SK-N-SH treated with all-trans-retinoic acid at 6 μM for 48 hours (cell line): Measurements from ENCODE around the gene SEMA3F.
A peak's percentile ranks its signal among the peaks of the same experiment; 100 is the strongest.

Experiments used
- ATAC-seq: fragments of 200-7000 bp; cut with Tn5 transposase; 3 replicates; pipeline ENCODE4 v1.9.1; 2020; ENCODE audit warnings: mild to moderate bottlenecking, moderate library complexity
- ARNTL ChIP-seq: fragments of 450-650 bp; formaldehyde crosslinking; IDR thresholded peaks from 2 replicates; pipeline ENCODE4 v1.5.0; 2020; ENCODE audit warnings: low read depth, mild to moderate bottlenecking, moderate library complexity, borderline replicate concordance
- CSDC2 ChIP-seq: fragments of 250-450 bp; sonication (Bioruptor Pico); IDR thresholded peaks from 2 replicates; pipeline ENCODE4 v1.5.0; 2020; ENCODE audit warnings: mild to moderate bottlenecking, moderate library complexity
- ESRRG ChIP-seq: fragments of 250-450 bp; sonication (Bioruptor Pico); IDR thresholded peaks from 2 replicates; pipeline ENCODE4 v1.6.1; 2021; ENCODE audit warnings: mild to moderate bottlenecking
- GLIS3 ChIP-seq: fragments of 250-450 bp; sonication (Bioruptor Pico); IDR thresholded peaks from 2 replicates; pipeline ENCODE4 v1.5.0; 2020; ENCODE audit warnings: mild to moderate bottlenecking, moderate library complexity
- ISL1 ChIP-seq: fragments of 250-450 bp; sonication (Bioruptor Pico); IDR thresholded peaks from 2 replicates; pipeline ENCODE4 v2.1.2; 2022; ENCODE audit warnings: mild to moderate bottlenecking, moderate library complexity
- OSR1 ChIP-seq: fragments of 250-450 bp; sonication (Bioruptor Pico); IDR thresholded peaks from 2 replicates; pipeline ENCODE4 v1.8.0; 2022; ENCODE audit warnings: moderate library complexity, mild to moderate bottlenecking, inconsistent platforms
- PPARA ChIP-seq: fragments of 250-450 bp; sonication (Bioruptor Pico); IDR thresholded peaks from 2 replicates; pipeline ENCODE4 v1.5.0; 2020; ENCODE audit warnings: mild to moderate bottlenecking, borderline replicate concordance
- RARB ChIP-seq: fragments of 250-450 bp; sonication (Bioruptor Pico); IDR thresholded peaks from 2 replicates; pipeline ENCODE4 v1.8.0; 2021; ENCODE audit warnings: mild to moderate bottlenecking, moderate library complexity
- SNAI2 ChIP-seq: fragments of 250-450 bp; sonication (Bioruptor Pico); IDR thresholded peaks from 2 replicates; pipeline ENCODE4 v1.5.0; 2020; ENCODE audit warnings: mild to moderate bottlenecking, moderate library complexity
- TCF4 ChIP-seq: fragments of 250-450 bp; sonication (Bioruptor Pico); IDR thresholded peaks from 2 replicates; pipeline ENCODE4 v1.8.0; 2021; ENCODE audit warnings: mild to moderate bottlenecking, moderate library complexity, borderline replicate concordance
- TOX ChIP-seq: fragments of 250-450 bp; sonication (Bioruptor Pico); IDR thresholded peaks from 2 replicates; pipeline ENCODE4 v1.8.0; 2021; ENCODE audit warnings: mild to moderate bottlenecking, moderate library complexity, borderline replicate concordance
- ZC3H10 ChIP-seq: fragments of 250-450 bp; sonication (Bioruptor Pico); IDR thresholded peaks from 2 replicates; pipeline ENCODE4 v1.5.1; 2021; ENCODE audit warnings: mild to moderate bottlenecking, moderate library complexity
- ZFP3 ChIP-seq: fragments of 250-450 bp; sonication (Bioruptor Pico); IDR thresholded peaks from 2 replicates; pipeline ENCODE4 v1.5.0; 2020; ENCODE audit warnings: mild to moderate bottlenecking, moderate library complexity
- ZFP30 ChIP-seq: fragments of 450-650 bp; formaldehyde crosslinking; IDR thresholded peaks from 2 replicates; pipeline ENCODE4 v1.5.0; 2022; ENCODE audit warnings: mild to moderate bottlenecking, moderate library complexity
- ZNF565 ChIP-seq: fragments of 450-650 bp; formaldehyde crosslinking; conservative IDR thresholded peaks from 2 replicates; pipeline ENCODE4 v1.5.0; 2020; ENCODE audit warnings: low read depth, mild to moderate bottlenecking, moderate library complexity
- ZNF70 ChIP-seq: fragments of 450-650 bp; formaldehyde crosslinking; IDR thresholded peaks from 2 replicates; pipeline ENCODE4 v1.5.0; 2020; ENCODE audit warnings: mild to moderate bottlenecking, moderate library complexity
- ZNF8 ChIP-seq: fragments of 450-650 bp; formaldehyde crosslinking; IDR thresholded peaks from 2 replicates; pipeline ENCODE4 v1.5.0; 2020; ENCODE audit warnings: mild to moderate bottlenecking, moderate library complexity
- TF ChIP-seq, protein P1 (sequence below): fragments of 250-450 bp; sonication (Bioruptor Pico); IDR thresholded peaks from 2 replicates; pipeline ENCODE4 v1.5.0; 2020; ENCODE audit warnings: mild to moderate bottlenecking, moderate library complexity
- TF ChIP-seq, protein P2 (sequence below): fragments of 250-450 bp; sonication (Bioruptor Pico); IDR thresholded peaks from 2 replicates; pipeline ENCODE4 v1.8.0; 2020; ENCODE audit warnings: mild to moderate bottlenecking, moderate library complexity, borderline replicate concordance
- TF ChIP-seq, protein P3 (sequence below): fragments of 250-450 bp; sonication (Bioruptor Pico); IDR thresholded peaks from 2 replicates; pipeline ENCODE4 v1.5.1; 2021; ENCODE audit warnings: mild to moderate bottlenecking, moderate library complexity
- TF ChIP-seq, protein P4 (sequence below): fragments of 250-450 bp; sonication (Bioruptor Pico); IDR thresholded peaks from 2 replicates; pipeline ENCODE4 v1.5.1; 2020; ENCODE audit warnings: low read depth, mild to moderate bottlenecking, moderate library complexity

SEMA3F gene

DNA sequence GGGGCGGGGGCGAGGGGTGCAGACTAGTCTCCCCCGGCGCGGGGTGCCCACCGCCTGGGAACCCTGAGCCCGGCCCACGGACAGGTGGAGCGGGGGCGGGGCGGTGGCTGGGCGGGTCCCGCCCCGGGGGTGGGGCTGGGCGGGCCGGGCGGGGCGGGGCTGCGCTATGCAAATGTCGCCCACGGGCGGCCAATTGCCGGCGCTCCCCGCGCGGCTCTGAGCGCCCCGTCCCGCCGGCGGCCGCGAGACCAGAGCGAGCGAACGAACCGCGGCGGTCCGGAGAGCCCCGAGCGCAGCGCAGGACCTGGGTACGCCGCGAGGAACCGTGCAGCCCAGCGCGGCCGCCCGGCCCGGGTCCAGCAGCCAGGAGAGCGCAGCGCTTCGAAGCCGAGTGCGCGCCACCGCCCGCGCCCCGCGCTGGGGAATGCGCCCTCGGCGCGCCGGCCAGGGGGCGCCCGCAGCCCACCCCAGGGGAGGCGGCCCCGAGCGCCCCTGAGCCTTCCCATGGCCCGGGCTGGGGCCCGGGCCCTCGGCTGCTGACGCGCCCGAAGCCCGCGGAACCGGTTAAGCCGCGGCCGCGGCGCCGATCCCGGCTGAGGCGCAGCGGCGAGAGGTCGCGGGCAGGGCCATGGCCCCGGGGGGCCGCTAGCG, at the start of gene SEMA3F:
Gene SEMA3F, plus strand, starts transcription at position 485 of the 651 bp plus-strand sequence. CDS start 4,299 bp downstream, outside the sequence.
- TF ChIP-seq RARB (CRISPR knock-in tag) = no peak
- TF ChIP-seq OSR1 (CRISPR knock-in tag) = no peak
- TF ChIP-seq ZNF565 (CRISPR knock-in tag) = no peak
- TF ChIP-seq SNAI2 (CRISPR knock-in tag) = no peak
- TF ChIP-seq, protein P1, sequence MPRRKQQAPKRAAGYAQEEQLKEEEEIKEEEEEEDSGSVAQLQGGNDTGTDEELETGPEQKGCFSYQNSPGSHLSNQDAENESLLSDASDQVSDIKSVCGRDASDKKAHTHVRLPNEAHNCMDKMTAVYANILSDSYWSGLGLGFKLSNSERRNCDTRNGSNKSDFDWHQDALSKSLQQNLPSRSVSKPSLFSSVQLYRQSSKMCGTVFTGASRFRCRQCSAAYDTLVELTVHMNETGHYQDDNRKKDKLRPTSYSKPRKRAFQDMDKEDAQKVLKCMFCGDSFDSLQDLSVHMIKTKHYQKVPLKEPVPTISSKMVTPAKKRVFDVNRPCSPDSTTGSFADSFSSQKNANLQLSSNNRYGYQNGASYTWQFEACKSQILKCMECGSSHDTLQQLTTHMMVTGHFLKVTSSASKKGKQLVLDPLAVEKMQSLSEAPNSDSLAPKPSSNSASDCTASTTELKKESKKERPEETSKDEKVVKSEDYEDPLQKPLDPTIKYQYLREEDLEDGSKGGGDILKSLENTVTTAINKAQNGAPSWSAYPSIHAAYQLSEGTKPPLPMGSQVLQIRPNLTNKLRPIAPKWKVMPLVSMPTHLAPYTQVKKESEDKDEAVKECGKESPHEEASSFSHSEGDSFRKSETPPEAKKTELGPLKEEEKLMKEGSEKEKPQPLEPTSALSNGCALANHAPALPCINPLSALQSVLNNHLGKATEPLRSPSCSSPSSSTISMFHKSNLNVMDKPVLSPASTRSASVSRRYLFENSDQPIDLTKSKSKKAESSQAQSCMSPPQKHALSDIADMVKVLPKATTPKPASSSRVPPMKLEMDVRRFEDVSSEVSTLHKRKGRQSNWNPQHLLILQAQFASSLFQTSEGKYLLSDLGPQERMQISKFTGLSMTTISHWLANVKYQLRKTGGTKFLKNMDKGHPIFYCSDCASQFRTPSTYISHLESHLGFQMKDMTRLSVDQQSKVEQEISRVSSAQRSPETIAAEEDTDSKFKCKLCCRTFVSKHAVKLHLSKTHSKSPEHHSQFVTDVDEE = no peak
- TF ChIP-seq TCF4 = no peak
- TF ChIP-seq CSDC2 (CRISPR knock-in tag) = no peak
- TF ChIP-seq ARNTL = no peak
- no peak for TF ChIP-seq ZNF8 (CRISPR knock-in tag)
- ATAC-seq = peak; percentile 73

DNA sequence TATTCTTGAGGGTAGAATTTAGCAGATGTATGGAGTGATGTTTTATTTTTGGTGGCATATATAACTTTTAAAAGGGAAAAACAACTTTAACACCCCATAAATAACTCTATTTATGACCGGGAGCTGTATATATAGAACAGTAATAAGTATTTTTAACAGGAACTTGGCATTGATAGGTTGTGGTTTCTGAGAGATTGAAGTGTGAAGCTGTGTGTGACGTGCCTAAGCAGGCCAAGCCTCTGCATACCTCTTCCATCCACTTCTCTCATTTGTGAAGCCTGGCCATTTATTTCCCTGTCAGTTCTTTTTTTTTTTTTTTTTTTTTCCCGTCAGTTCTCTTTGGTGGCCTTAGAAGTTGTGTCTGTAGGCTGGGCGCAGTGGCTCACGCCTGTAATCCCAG, 43.4 kb upstream of the SEMA3F start:
- TF ChIP-seq, protein P1 = no peak
- TF ChIP-seq, protein P2, sequence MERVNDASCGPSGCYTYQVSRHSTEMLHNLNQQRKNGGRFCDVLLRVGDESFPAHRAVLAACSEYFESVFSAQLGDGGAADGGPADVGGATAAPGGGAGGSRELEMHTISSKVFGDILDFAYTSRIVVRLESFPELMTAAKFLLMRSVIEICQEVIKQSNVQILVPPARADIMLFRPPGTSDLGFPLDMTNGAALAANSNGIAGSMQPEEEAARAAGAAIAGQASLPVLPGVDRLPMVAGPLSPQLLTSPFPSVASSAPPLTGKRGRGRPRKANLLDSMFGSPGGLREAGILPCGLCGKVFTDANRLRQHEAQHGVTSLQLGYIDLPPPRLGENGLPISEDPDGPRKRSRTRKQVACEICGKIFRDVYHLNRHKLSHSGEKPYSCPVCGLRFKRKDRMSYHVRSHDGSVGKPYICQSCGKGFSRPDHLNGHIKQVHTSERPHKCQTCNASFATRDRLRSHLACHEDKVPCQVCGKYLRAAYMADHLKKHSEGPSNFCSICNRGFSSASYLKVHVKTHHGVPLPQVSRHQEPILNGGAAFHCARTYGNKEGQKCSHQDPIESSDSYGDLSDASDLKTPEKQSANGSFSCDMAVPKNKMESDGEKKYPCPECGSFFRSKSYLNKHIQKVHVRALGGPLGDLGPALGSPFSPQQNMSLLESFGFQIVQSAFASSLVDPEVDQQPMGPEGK (CRISPR knock-in tag) = no peak
- TF ChIP-seq GLIS3 (CRISPR knock-in tag) (no peak), CSDC2 (CRISPR knock-in tag) (no peak), ESRRG (CRISPR knock-in tag) (no peak), SNAI2 (CRISPR knock-in tag) (no peak), ISL1 (no peak), ZC3H10 (CRISPR knock-in tag) (no peak), ZNF8 (CRISPR knock-in tag) (no peak), ZNF70 (CRISPR knock-in tag) (no peak)
- TF ChIP-seq, protein P3, sequence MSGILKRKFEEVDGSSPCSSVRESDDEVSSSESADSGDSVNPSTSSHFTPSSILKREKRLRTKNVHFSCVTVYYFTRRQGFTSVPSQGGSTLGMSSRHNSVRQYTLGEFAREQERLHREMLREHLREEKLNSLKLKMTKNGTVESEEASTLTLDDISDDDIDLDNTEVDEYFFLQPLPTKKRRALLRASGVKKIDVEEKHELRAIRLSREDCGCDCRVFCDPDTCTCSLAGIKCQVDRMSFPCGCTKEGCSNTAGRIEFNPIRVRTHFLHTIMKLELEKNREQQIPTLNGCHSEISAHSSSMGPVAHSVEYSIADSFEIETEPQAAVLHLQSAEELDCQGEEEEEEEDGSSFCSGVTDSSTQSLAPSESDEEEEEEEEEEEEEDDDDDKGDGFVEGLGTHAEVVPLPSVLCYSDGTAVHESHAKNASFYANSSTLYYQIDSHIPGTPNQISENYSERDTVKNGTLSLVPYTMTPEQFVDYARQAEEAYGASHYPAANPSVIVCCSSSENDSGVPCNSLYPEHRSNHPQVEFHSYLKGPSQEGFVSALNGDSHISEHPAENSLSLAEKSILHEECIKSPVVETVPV (CRISPR knock-in tag) = no peak
- TF ChIP-seq, protein P4, sequence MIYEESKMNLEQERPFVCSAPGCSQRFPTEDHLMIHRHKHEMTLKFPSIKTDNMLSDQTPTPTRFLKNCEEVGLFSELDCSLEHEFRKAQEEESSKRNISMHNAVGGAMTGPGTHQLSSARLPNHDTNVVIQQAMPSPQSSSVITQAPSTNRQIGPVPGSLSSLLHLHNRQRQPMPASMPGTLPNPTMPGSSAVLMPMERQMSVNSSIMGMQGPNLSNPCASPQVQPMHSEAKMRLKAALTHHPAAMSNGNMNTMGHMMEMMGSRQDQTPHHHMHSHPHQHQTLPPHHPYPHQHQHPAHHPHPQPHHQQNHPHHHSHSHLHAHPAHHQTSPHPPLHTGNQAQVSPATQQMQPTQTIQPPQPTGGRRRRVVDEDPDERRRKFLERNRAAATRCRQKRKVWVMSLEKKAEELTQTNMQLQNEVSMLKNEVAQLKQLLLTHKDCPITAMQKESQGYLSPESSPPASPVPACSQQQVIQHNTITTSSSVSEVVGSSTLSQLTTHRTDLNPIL = no peak
- ATAC-seq = no peak

DNA sequence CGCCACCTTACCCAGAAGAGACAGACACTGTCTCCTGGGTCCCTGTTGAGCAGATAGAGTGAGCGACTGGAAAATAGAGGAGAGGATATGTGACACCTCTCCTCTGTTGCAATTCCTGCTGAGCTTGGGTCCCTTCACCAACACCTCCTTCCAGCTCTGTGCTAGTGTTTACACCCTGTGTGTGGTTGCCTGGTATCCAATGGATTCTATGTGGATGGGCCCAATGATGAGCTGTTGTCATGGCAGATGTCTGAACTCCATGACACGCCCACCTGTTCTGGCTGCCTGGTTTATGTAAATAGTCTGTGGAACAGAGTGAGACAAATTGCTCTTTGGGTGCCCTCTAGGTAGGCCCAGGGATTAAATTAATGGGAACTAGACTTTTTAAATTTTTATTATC, 42.7 kb upstream of the SEMA3F start:
- ATAC-seq = peak; percentile 53
- TF ChIP-seq, protein P3 (CRISPR knock-in tag) = no peak
- no peak for TF ChIP-seq GLIS3 (CRISPR knock-in tag)
- no peak for TF ChIP-seq TOX
- TF ChIP-seq, protein P4 = no peak
- TF ChIP-seq OSR1 (CRISPR knock-in tag) = no peak
- TF ChIP-seq ZNF8 (CRISPR knock-in tag) = no peak
- no peak for TF ChIP-seq ZFP3 (CRISPR knock-in tag)
- TF ChIP-seq TCF4 = no peak
- TF ChIP-seq ESRRG (CRISPR knock-in tag) = no peak
- TF ChIP-seq CSDC2 (CRISPR knock-in tag) = no peak
- TF ChIP-seq ZNF70 (CRISPR knock-in tag) = no peak
- TF ChIP-seq ZFP30 (CRISPR knock-in tag) = no peak
- no peak for TF ChIP-seq RARB (CRISPR knock-in tag)
- TF ChIP-seq ARNTL = no peak
- no peak for TF ChIP-seq SNAI2 (CRISPR knock-in tag)
- no peak for TF ChIP-seq ZNF565 (CRISPR knock-in tag)
- no peak for TF ChIP-seq PPARA (CRISPR knock-in tag)
